Measurements from ENCODE around the gene LRRC46.

DNA sequence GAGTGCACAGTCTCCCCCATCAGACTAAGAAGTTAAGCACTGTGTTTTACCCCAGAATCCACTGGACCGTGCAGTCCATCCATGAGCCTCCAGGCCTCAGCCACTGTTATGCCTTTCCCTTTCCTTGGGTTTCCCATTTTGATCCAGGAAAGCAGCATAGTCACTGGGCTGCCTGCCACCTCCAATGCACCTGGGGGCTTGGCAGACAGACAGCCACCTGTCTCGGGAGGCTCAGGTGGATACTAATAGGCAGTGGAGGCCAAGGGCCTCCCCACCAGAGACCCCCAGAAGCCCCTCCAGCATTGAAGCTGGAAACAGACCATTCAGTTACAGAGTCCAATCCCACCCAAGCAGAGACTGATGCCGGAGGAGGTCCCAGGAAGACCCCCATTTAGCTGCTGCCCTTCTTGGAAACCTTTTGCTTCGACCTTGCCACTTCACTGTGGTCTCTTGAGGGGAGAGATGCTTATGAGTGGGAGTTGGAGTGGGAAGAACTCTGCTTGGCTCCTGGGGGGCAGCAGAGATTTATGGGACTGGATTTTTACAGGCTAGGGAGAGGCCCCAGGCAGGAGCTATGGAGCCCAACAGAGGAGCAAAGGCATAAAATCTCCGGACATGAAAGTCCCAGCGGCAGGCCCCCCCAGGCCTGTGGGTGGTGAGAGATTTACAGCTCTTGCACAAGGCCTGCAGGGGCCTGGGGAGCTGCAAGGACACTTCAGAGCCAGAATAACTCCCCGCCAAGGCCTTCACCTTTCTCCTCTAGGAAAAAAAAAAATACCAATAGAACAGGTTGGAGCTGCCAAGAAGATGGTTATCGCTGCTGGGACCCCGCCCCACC lies 52.3 kb downstream of the LRRC46 start:
- TF ChIP-seq, protein P1, sequence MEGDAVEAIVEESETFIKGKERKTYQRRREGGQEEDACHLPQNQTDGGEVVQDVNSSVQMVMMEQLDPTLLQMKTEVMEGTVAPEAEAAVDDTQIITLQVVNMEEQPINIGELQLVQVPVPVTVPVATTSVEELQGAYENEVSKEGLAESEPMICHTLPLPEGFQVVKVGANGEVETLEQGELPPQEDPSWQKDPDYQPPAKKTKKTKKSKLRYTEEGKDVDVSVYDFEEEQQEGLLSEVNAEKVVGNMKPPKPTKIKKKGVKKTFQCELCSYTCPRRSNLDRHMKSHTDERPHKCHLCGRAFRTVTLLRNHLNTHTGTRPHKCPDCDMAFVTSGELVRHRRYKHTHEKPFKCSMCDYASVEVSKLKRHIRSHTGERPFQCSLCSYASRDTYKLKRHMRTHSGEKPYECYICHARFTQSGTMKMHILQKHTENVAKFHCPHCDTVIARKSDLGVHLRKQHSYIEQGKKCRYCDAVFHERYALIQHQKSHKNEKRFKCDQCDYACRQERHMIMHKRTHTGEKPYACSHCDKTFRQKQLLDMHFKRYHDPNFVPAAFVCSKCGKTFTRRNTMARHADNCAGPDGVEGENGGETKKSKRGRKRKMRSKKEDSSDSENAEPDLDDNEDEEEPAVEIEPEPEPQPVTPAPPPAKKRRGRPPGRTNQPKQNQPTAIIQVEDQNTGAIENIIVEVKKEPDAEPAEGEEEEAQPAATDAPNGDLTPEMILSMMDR (IDR thresholded peaks at IDR 0.05) = no peak
- no peak for TF ChIP-seq POLR2A (IDR thresholded peaks at IDR 0.05)
